ENCODE results near the gene MASP2.

MASP2 gene

DNA sequence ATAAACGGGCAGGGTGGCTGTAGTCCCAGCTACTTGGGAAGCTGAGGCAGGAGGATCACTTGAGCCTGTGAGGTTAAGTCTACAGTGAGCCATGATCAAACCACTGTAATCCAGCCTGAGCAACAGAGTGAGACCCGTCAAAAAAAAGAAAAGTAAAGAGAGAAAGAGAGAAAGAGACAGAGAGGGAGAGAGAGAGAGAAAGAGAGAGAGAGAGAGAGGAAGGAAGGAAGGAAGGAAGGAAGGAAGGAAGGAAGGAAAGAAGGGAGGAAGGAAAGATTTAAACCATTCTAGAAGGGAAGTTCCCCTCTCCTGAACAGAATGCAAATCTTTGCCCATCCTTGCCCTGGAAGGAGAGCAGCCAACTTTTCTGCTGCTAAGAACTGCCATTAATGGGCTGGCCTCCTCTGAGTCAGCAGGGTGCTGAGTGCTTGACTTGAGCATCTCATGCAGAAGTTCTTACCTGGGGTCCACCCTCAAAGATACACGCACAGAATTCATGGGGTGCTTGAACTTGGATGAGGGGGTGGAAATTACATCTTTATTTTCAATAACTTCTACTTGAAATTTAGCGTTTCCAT lies 59.1 kb downstream of the MASP2 start:
- no peak for DNase-seq

DNA sequence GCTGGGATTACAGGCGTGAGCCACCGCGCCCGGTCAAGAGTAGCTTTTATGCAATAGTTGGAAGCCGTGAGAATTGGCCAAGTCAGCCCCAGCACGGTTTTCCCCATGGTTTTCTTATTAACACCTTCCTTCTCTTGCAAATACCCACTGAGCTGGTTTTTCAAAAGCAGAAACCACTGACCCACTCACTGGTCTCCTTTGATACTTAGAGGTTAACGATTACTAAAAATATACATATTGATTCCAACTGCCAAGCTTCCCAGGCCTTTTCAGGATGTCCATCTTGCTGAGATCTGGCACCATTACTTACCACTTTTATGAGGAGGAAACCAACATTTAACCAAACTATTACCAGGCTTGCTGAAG lies 60.5 kb downstream of the MASP2 start:
- DNase-seq, result no peak

DNA sequence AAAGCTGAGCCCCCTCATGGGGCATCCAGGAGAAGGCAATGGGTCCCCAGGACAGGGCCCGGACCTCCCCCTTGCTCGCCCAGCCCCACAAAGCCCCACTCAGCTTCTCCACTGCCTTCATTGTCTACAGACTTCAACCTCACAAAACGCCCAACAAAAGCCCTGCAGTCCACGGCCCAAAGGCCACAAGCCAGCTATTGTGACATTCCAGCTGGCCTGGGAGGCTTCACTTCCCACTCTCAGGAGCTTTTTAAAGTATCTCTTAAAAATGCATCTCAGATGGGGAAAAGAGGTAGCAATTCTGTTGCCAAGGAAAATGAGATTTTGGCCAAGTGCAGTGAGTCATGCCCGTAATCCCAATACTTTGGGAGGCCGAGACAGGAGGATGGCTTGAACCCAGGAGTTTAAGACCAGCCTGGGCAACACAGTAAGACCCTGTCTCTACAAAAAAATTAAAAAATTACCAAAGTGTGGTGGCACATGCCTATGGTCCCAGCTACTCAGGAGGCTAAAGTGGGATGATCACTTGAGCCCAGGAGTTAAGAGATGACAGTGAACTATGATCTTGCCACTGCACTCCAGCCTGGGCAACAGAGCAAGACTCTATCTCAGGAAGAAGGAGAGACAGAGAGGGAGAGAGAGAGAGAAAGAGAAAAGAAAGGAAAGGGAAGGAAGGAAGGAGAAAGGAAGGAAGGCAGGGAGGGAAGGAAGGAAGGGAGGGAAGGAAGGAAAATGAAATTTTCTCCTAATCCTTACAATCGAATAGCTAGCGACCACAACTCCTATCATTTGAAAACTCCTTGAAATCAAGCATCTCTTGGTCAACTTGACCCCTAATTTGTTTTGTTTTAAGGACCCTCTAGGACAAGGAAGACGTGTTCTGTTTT lies 66.0 kb downstream of the MASP2 start:
- no peak for DNase-seq

DNA sequence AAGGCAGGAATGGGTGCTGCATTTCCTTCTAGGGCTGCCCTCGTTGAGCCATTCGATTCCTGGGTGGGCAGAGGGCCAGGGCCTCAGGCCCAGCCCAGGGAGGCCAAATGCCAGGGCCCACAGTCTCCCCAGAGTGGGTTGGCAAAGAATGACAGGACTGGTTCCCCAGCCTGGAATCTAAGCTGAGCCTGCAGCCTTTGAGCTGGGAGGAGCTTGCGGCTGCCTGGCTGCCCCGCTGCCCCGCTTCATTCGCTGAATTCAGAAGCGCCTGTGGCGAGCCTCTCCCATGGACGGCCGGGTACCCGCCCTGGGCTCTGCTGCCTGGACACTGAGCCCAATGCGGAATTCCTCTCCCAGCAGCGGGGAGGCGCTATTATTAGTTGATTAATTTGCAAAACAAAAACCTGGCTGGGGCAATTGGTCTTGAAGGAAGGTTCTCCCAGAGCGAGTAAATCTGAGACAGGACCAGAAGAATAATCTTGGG lies 66.9 kb downstream of the MASP2 start:
- no peak for DNase-seq

- DNase-seq, result no peak
Measured at GRCh38 chr1:10979483-10979920, 67.5 kb downstream of the MASP2 start.

- no peak for DNase-seq
Measured at GRCh38 chr1:10978719-10979118, 68.3 kb downstream of the MASP2 start.
